Activated CD8-positive, alpha-beta T cell treated with anti-CD3 and anti-CD28 coated beads for 36 hours (primary cell): ENCODE measurements around the gene FASTK. TPM values are rescaled to one million over a fixed set of nuclear protein-coding genes. Genes with fewer than 3 reads are reported as not detected.

ENCODE experiments used
- ATAC-seq: fragments of 200-7000 bp; cut with Tn5 transposase; one replicate; pipeline ENCODE4 v1.10.0; 2021; ENCODE audit warnings: mild to moderate bottlenecking, moderate library complexity
- CTCF ChIA-PET: fragments of 350-600 bp; sonication (Branson Sonifier 250); formaldehyde crosslinking; loops from one replicate; lab custom pipeline; 2021; ENCODE audit warnings: antibody characterized with exemption; lab: Charles Lee
- POLR2A ChIA-PET: fragments of 350-600 bp; sonication (Branson Sonifier 250); formaldehyde crosslinking; loops from one replicate; lab custom pipeline; 2021; ENCODE audit warnings: antibody characterized with exemption; lab: Charles Lee
- DNase-seq: peaks from one replicate; pipeline ENCODE4 v3.0.0-alpha.2; 2020
- H3K27ac Mint-ChIP-seq: one replicate; pipeline ENCODE4 v1.8.0; 2021; ENCODE audit warnings: mild to moderate bottlenecking, mixed read lengths
- H3K27me3 Mint-ChIP-seq: one replicate; pipeline ENCODE4 v1.8.0; 2021; ENCODE audit warnings: mixed read lengths
- H3K36me3 Mint-ChIP-seq: one replicate; pipeline ENCODE4 v1.8.0; 2021; ENCODE audit warnings: low read depth, mixed read lengths
- H3K4me1 Mint-ChIP-seq: one replicate; pipeline ENCODE4 v1.8.0; 2021; ENCODE audit warnings: low read depth, mixed read lengths
- H3K4me3 Mint-ChIP-seq: one replicate; pipeline ENCODE4 v1.8.0; 2021; ENCODE audit warnings: mild to moderate bottlenecking, moderate library complexity, mixed read lengths
- H3K9me3 Mint-ChIP-seq: one replicate; pipeline ENCODE4 v1.8.0; 2021; ENCODE audit warnings: mixed read lengths
- CTCF ChIP-seq: fragments of 200-600 bp; IDR thresholded peaks from one replicate; pipeline ENCODE4 v1.8.0; 2022; ENCODE audit warnings: antibody characterized with exemption, mild to moderate bottlenecking
- intact Hi-C: fragments of 100-400 bp; cut with micrococcal nuclease; formaldehyde crosslinking; loops from one replicate; pipeline ENCODE4 v1.10.0; 2022
- total RNA-seq, 2 experiments: library from RNA; stranded (reverse); gene quantifications; one replicate each; pipeline ENCODE4 v1.2.3, GENCODE V29; 2021

FASTK gene
- total RNA-seq, 2 experiments from 2014 or later = 54.0 to 59.4 TPM

GRCh38 chr7:151083071-151083823 lies 2.6 kb upstream of the FASTK start, which contains the start of gene TMUB1:
TMUB1 (minus strand) TSS chr7:151083493; CDS start chr7:151082563, 930 bp downstream.
- H3K27me3 Mint-ChIP-seq = peaks cover 17% of the 10 kb centered on the region
- DNase-seq (peak; percentile 90), ATAC-seq (peak; percentile 65)
- ChIA-PET POLR2A (interaction anchor here (1.1 to 1.3 kb wide), 3 partner anchors 25 to 75 kb away, joined by 3 to 4 read pairs (median 3); partner anchors contain the start of gene ABCB8), CTCF (interaction anchor here (1.0 to 3.7 kb wide), 8 partner anchors 23 to 120 kb away, joined by 3 to 38 read pairs (median 3); no protein-coding TSS in a partner anchor)
- H3K36me3 Mint-ChIP-seq = peaks cover 16% of the 10 kb centered on the region
- intact Hi-C loops = loop anchor here (2.0 kb wide), 1 partner anchor 24 kb away; the partner anchor contains the start of gene SLC4A2
- peaks cover 41% of the 10 kb centered on the region for H3K4me1 Mint-ChIP-seq
- H3K27ac Mint-ChIP-seq = peak within 1 kb of the TSS; percentile 95
- H3K9me3 Mint-ChIP-seq = no peaks in the 10 kb centered on the region
- peak within 1 kb of the TSS; percentile 99 for H3K4me3 Mint-ChIP-seq
- TF ChIP-seq CTCF = no peak

GRCh38 chr7:151082141-151083070 lies 1.8 kb upstream of the FASTK start:
- POLR2A ChIA-PET = interaction anchor here (0.7 to 1.3 kb wide), 2 partner anchors 44 to 74 kb away, joined by 3 to 4 read pairs; no protein-coding TSS in a partner anchor
- no peak for DNase-seq
- no peak for ATAC-seq
- TF ChIP-seq CTCF = no peak
- Mint-ChIP-seq H3K36me3 (peaks cover 18% of the 10 kb centered on the region), H3K9me3 (no peaks in the 10 kb centered on the region), H3K4me3 (peak overlapping the region; percentile 99), H3K4me1 (peaks cover 38% of the 10 kb centered on the region), H3K27ac (peak overlapping the region; percentile 95), H3K27me3 (peaks cover 14% of the 10 kb centered on the region)
- CTCF ChIA-PET = interaction anchor here (1.0 to 3.7 kb wide), 5 partner anchors 22 to 120 kb away, joined by 3 to 38 read pairs (median 3); no protein-coding TSS in a partner anchor
- intact Hi-C loops = loop anchor here (2.0 kb wide), 1 partner anchor 24 kb away; the partner anchor contains the start of gene SLC4A2

GRCh38 chr7:151081170-151082101 lies 827 bp upstream of the FASTK start:
- CTCF ChIA-PET = interaction anchor here (1.0 to 3.7 kb wide), 4 partner anchors 9 to 64 kb away, joined by 3 to 38 read pairs (median 4); no protein-coding TSS in a partner anchor
- Mint-ChIP-seq H3K27ac (peak overlapping the region; percentile 76), H3K9me3 (no peaks in the 10 kb centered on the region), H3K36me3 (peaks cover 18% of the 10 kb centered on the region), H3K4me3 (peak overlapping the region; percentile 99), H3K4me1 (peaks cover 39% of the 10 kb centered on the region), H3K27me3 (peaks cover 13% of the 10 kb centered on the region)
- ATAC-seq = no peak
- POLR2A ChIA-PET = interaction anchor here (1.2 kb wide), 1 partner anchor 13 kb away, joined by 3 read pairs; no protein-coding TSS in a partner anchor
- intact Hi-C loops = loop anchor here (2.0 kb wide), 1 partner anchor 23 kb away; the partner anchor contains the start of gene SLC4A2
- TF ChIP-seq CTCF = no peak
- DNase-seq = no peak

GRCh38 chr7:151080067-151080521 lies 515 bp downstream of the FASTK start:
- CTCF ChIA-PET = interaction anchor here (0.7 to 1.2 kb wide), 4 partner anchors 11 to 63 kb away, joined by 3 to 6 read pairs (median 3); no protein-coding TSS in a partner anchor
- H3K36me3 Mint-ChIP-seq = peaks cover 21% of the 10 kb centered on the region
- DNase-seq = no peak
- POLR2A ChIA-PET = interaction anchor here (1.2 kb wide), 1 partner anchor 11 kb away, joined by 3 read pairs; no protein-coding TSS in a partner anchor
- peak overlapping the region; percentile 83 for H3K4me3 Mint-ChIP-seq
- intact Hi-C loops = no loop called here
- peaks cover 33% of the 10 kb centered on the region for H3K4me1 Mint-ChIP-seq
- peak; percentile 0 for ATAC-seq
- peak overlapping the region; percentile 80 for H3K27ac Mint-ChIP-seq
- H3K27me3 Mint-ChIP-seq = peaks cover 4% of the 10 kb centered on the region
- peak; percentile 8 for TF ChIP-seq CTCF
- H3K9me3 Mint-ChIP-seq = no peaks in the 10 kb centered on the region
